ENCODE results near the gene AQR. TPM values are rescaled to one million over a fixed set of nuclear protein-coding genes. Genes with fewer than 3 reads are reported as not detected.
"Not testable (repeated sequence)": the region's sequence is repeated elsewhere in the genome, so short reads cannot be mapped to it uniquely, and the experiment has no call there.

AQR gene
- total RNA-seq, 5 donors from 2014 or later (not counting 1 experiment from before 2014, with no cell fraction given) = 35.3 to 48.6 (median 36.3) TPM

DNA sequence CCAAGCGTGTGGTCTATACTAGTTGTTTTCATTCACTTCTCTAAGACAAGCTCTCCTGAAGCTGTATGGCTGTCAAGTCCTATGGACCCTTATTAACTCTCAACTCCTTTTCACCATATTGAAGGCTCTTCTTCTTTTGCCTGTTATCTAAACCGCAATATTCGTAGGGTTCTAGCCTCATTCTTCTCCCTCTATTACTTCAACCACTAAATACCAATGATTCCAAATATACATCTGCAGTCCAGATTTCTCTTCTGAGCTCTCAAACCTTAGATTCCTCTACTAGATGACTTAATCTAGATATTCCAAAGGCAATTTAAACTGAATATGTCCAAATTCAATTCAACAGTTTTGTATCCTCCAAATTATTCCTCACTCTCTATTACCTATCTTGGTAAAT is 24.6 kb downstream of the AQR start:
- ChIA-PET CTCF (interaction anchor here in 1 of 2 donors (0.6 to 1.0 kb wide), 3 partner anchors 10 to 25 kb away, joined by 3 to 6 read pairs (median 3); no protein-coding TSS in a partner anchor), POLR2A (interaction anchor here in 1 of 2 donors (0.6 kb wide), 1 partner anchor 28 kb away, joined by 8 read pairs; no protein-coding TSS in a partner anchor)
- H3K9me3 Mint-ChIP-seq = no peaks in the 10 kb centered on the region
- H3K36me3 Mint-ChIP-seq = peaks cover 44% of the 10 kb centered on the region
- DNase-seq (no peak), ATAC-seq (replicated peaks in 1 of 4) (no peak)
- H3K4me1 ChIP-seq (ENCODE audit: control insufficient read depth in 1 of 2, extremely low read depth in 1 of 2, insufficient read depth in 2 of 2, low read length in 2 of 2) = no peaks in the 10 kb centered on the region
- no peak overlapping the region for H3K4me3 Mint-ChIP-seq
- H3K27me3 Mint-ChIP-seq = no peaks in the 10 kb centered on the region
- H3K9me3 ChIP-seq = no peaks in the 10 kb centered on the region
- no peaks in the 10 kb centered on the region for H3K4me1 Mint-ChIP-seq
- peak overlapping the region in 1 of 2 donors; percentile 2 for H3K27ac Mint-ChIP-seq
- no peaks in the 10 kb centered on the region for H3K27me3 ChIP-seq (replicated peaks in 1 of 2; ENCODE audit: control insufficient read depth in 2 of 2, extremely low read depth in 1 of 2, insufficient read depth in 2 of 2, low read length in 1 of 2)
- no peak overlapping the region for H3K27ac ChIP-seq (ENCODE audit: low read length)
- 100% methylated on average over 2 of the region's 3 CpGs for WGBS (ENCODE audit: insufficient coverage)
- no peak overlapping the region for H3K4me3 ChIP-seq (ENCODE audit: control insufficient read depth in 1 of 2, extremely low read depth in 1 of 2, low read length in 1 of 2)
- peaks cover 8 to 44% of the 10 kb centered on the region in 2 donors for H3K36me3 ChIP-seq (ENCODE audit: control insufficient read depth in 2 of 2, extremely low read depth in 1 of 2, insufficient read depth in 1 of 2, low read length in 1 of 2)

DNA sequence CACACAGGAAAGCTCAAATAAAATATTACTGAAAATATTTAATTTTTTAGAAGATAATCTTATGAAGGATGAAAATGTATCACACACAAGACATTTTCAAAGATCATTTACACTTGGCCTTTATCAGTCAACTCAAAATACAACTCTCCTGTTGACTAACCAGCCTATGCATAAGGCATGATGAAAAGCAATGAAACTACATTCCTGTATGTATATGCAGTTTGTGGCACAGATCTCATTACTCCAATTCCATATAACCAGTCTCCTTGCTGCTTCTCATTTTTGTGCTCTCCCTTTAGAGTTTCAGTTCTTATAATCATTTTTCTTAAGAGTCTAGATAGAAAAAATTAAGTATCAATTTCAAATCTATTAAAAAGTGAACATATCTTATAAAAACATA is 25.8 kb downstream of the AQR start:
- no peak overlapping the region for H3K4me3 ChIP-seq (ENCODE audit: control insufficient read depth in 1 of 2, extremely low read depth in 1 of 2, low read length in 1 of 2)
- Mint-ChIP-seq H3K9me3 (no peaks in the 10 kb centered on the region), H3K4me3 (no peak overlapping the region), H3K27me3 (no peaks in the 10 kb centered on the region), H3K4me1 (no peaks in the 10 kb centered on the region), H3K36me3 (peaks cover 52% of the 10 kb centered on the region), H3K27ac (no peak overlapping the region)
- no peaks in the 10 kb centered on the region for H3K4me1 ChIP-seq (ENCODE audit: control insufficient read depth in 1 of 2, extremely low read depth in 1 of 2, insufficient read depth in 2 of 2, low read length in 2 of 2)
- ATAC-seq (replicated peaks in 1 of 4) (no peak), DNase-seq (no peak)
- ChIA-PET POLR2A (no interaction called here), CTCF (no interaction called here)
- peaks cover 8 to 55% of the 10 kb centered on the region in 2 donors for H3K36me3 ChIP-seq (ENCODE audit: control insufficient read depth in 2 of 2, extremely low read depth in 1 of 2, insufficient read depth in 1 of 2, low read length in 1 of 2)
- no peaks in the 10 kb centered on the region for H3K27me3 ChIP-seq (replicated peaks in 1 of 2; ENCODE audit: control insufficient read depth in 2 of 2, extremely low read depth in 1 of 2, insufficient read depth in 2 of 2, low read length in 1 of 2)
- no peak overlapping the region for H3K27ac ChIP-seq (ENCODE audit: low read length)
- H3K9me3 ChIP-seq = no peaks in the 10 kb centered on the region

DNA sequence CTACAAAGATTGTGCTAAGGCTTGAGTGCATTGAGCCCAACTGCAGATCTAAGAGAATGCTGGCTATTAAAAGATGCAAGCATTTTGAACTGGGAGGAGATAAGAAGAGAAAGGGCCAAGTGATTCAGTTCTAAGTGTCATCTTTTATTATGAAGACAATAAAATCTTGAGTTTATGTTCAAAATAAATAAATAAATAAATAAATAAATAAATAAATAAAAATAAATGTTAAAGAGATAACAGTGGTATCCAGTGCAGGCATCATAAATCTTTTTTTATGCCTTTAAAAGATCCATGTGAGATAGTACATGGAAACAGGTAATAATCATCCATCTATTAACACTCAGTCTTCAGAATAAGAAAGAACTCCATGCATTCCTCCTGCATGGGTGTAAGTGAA is 26.3 kb downstream of the AQR start:
- H3K9me3 ChIP-seq; H3K4me3 Mint-ChIP-seq; H3K27me3 ChIP-seq (replicated peaks in 1 of 2; ENCODE audit: control insufficient read depth in 2 of 2, extremely low read depth in 1 of 2, insufficient read depth in 2 of 2, low read length in 1 of 2); H3K27ac Mint-ChIP-seq; ATAC-seq (replicated peaks in 1 of 4); POLR2A ChIA-PET; DNase-seq; CTCF ChIA-PET; H3K27me3 Mint-ChIP-seq; H3K9me3 Mint-ChIP-seq; H3K4me1 Mint-ChIP-seq; H3K4me1 ChIP-seq (ENCODE audit: control insufficient read depth in 1 of 2, extremely low read depth in 1 of 2, insufficient read depth in 2 of 2, low read length in 2 of 2); H3K4me3 ChIP-seq (ENCODE audit: control insufficient read depth in 1 of 2, extremely low read depth in 1 of 2, low read length in 1 of 2); H3K27ac ChIP-seq (ENCODE audit: low read length): not testable (repeated sequence)
- H3K36me3 Mint-ChIP-seq = peaks cover 54% of the 10 kb centered on the region
- H3K36me3 ChIP-seq (ENCODE audit: control insufficient read depth in 2 of 2, extremely low read depth in 1 of 2, insufficient read depth in 1 of 2, low read length in 1 of 2) = peaks cover 8 to 58% of the 10 kb centered on the region in 2 donors

DNA sequence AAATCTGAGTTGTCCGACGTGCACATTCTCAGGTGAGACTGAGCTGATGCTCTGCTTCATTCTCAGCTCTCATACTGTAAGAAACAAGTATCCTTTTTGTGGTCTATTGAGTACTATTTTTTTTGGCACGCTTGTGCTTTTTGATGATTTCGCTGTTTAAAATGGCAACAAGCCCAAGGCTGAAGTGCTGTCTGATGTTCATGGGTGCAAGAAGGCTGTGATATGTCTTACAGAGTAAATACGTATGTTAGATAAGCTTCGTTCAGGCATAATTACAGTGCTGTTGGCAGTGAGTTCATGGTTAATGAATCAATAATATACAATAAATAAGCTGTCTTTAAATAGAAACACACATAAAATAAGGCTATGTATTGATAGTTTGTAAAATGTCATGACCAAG is 27.2 kb downstream of the AQR start:
- Mint-ChIP-seq H3K9me3 (no peaks in the 10 kb centered on the region), H3K36me3 (peaks cover 48% of the 10 kb centered on the region), H3K27me3 (no peaks in the 10 kb centered on the region), H3K4me1 (no peaks in the 10 kb centered on the region), H3K4me3 (no peak overlapping the region), H3K27ac (no peak overlapping the region)
- DNase-seq (no peak), ATAC-seq (replicated peaks in 1 of 4) (no peak)
- H3K27me3 ChIP-seq (replicated peaks in 1 of 2; ENCODE audit: control insufficient read depth in 2 of 2, extremely low read depth in 1 of 2, insufficient read depth in 2 of 2, low read length in 1 of 2) = no peaks in the 10 kb centered on the region
- peaks cover 13 to 55% of the 10 kb centered on the region in 2 donors for H3K36me3 ChIP-seq (ENCODE audit: control insufficient read depth in 2 of 2, extremely low read depth in 1 of 2, insufficient read depth in 1 of 2, low read length in 1 of 2)
- H3K27ac ChIP-seq (ENCODE audit: low read length) = no peak overlapping the region
- H3K4me3 ChIP-seq (ENCODE audit: control insufficient read depth in 1 of 2, extremely low read depth in 1 of 2, low read length in 1 of 2) = no peak overlapping the region
- CTCF ChIA-PET = no interaction called here
- no peaks in the 10 kb centered on the region for H3K4me1 ChIP-seq (ENCODE audit: control insufficient read depth in 1 of 2, extremely low read depth in 1 of 2, insufficient read depth in 2 of 2, low read length in 2 of 2)
- no peaks in the 10 kb centered on the region for H3K9me3 ChIP-seq
- no CpG with 5 or more reads among the region's 6 CpGs for WGBS (ENCODE audit: insufficient coverage)
- POLR2A ChIA-PET = interaction anchor here in 1 of 2 donors (0.7 kb wide), 1 partner anchor 33 kb away, joined by 3 read pairs; no protein-coding TSS in a partner anchor

DNA sequence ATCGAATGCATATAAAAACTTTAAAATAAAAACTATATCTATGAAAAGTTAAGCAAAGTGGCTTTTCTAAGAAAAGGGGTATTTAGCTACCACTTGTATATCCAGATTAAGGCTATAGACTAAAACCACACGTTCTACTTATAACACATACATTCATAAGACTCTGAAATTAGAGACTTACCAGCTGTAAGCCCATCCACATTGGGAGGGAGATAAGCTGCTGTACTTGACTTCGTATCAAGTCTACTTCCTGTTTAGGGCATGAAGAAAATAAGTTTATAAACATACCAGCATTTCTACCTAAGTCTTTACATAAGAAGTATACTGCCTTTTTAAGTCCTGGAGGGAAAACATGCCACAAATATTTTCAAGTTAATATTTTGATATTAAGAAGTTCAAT is 27.7 kb downstream of the AQR start:
- ATAC-seq (replicated peaks in 1 of 4) (no peak), DNase-seq (no peak)
- no peaks in the 10 kb centered on the region for H3K27me3 Mint-ChIP-seq
- no peaks in the 10 kb centered on the region for H3K9me3 Mint-ChIP-seq
- POLR2A ChIA-PET = no interaction called here
- no peak overlapping the region for H3K4me3 ChIP-seq (ENCODE audit: control insufficient read depth in 1 of 2, extremely low read depth in 1 of 2, low read length in 1 of 2)
- H3K27ac ChIP-seq (ENCODE audit: low read length) = no peak overlapping the region
- H3K9me3 ChIP-seq = no peaks in the 10 kb centered on the region
- H3K36me3 ChIP-seq (ENCODE audit: control insufficient read depth in 2 of 2, extremely low read depth in 1 of 2, insufficient read depth in 1 of 2, low read length in 1 of 2) = peaks cover 13 to 59% of the 10 kb centered on the region in 2 donors
- H3K4me1 Mint-ChIP-seq = no peaks in the 10 kb centered on the region
- no peak overlapping the region for H3K27ac Mint-ChIP-seq
- no peaks in the 10 kb centered on the region for H3K27me3 ChIP-seq (replicated peaks in 1 of 2; ENCODE audit: control insufficient read depth in 2 of 2, extremely low read depth in 1 of 2, insufficient read depth in 2 of 2, low read length in 1 of 2)
- no CpG with 5 or more reads among the region's 3 CpGs for WGBS (ENCODE audit: insufficient coverage)
- H3K4me1 ChIP-seq (ENCODE audit: control insufficient read depth in 1 of 2, extremely low read depth in 1 of 2, insufficient read depth in 2 of 2, low read length in 2 of 2) = no peaks in the 10 kb centered on the region
- H3K4me3 Mint-ChIP-seq = no peak overlapping the region
- CTCF ChIA-PET = interaction anchor here in 1 of 2 donors (0.8 kb wide), 1 partner anchor 22 kb away, joined by 3 read pairs; no protein-coding TSS in a partner anchor
- H3K36me3 Mint-ChIP-seq = peaks cover 48% of the 10 kb centered on the region

DNA sequence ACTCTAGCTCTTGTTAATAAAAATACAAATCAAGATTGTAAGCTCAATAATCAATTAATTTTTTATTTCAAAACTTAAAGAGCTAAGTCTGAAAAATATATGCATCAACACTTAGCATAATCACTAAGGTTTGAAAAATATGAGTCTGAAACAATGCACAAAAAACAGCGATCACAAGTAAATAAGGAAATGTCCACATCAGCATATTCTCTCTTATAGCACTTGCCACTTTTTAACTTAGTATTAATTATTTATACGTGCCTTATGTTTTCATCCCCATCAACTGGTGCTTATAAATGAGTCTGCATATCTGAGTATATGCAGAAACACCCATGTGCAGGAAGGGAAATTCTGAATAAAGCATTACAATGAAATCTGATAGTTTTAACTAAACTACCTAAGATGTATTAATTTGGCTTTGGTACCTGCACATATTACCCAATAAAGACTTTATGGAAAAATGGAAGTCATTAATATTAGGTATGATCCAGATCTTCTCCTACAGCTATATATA is 28.3 kb downstream of the AQR start:
- Histone ChIP-seq H3K36me3 (ENCODE audit: control insufficient read depth in 2 of 2, extremely low read depth in 1 of 2, insufficient read depth in 1 of 2, low read length in 1 of 2) (peaks cover 13 to 63% of the 10 kb centered on the region in 2 donors), H3K4me1 (ENCODE audit: control insufficient read depth in 1 of 2, extremely low read depth in 1 of 2, insufficient read depth in 2 of 2, low read length in 2 of 2) (no peaks in the 10 kb centered on the region), H3K27me3 (replicated peaks in 1 of 2; ENCODE audit: control insufficient read depth in 2 of 2, extremely low read depth in 1 of 2, insufficient read depth in 2 of 2, low read length in 1 of 2) (no peaks in the 10 kb centered on the region), H3K27ac (ENCODE audit: low read length) (no peak overlapping the region), H3K4me3 (ENCODE audit: control insufficient read depth in 1 of 2, extremely low read depth in 1 of 2, low read length in 1 of 2) (no peak overlapping the region), H3K9me3 (no peaks in the 10 kb centered on the region)
- ATAC-seq (replicated peaks in 1 of 4) = no peak
- Mint-ChIP-seq H3K36me3 (peaks cover 49% of the 10 kb centered on the region), H3K27ac (no peak overlapping the region), H3K9me3 (no peaks in the 10 kb centered on the region), H3K4me3 (no peak overlapping the region), H3K27me3 (no peaks in the 10 kb centered on the region), H3K4me1 (no peaks in the 10 kb centered on the region)
- no peak for DNase-seq
- POLR2A ChIA-PET = no interaction called here
- CTCF ChIA-PET = interaction anchor here (0.6 to 0.8 kb wide), 3 partner anchors 21 to 44 kb away, joined by 3 to 5 read pairs (median 3); no protein-coding TSS in a partner anchor
- WGBS (ENCODE audit: insufficient coverage) = no CpG with 5 or more reads among the region's 2 CpGs

All from T-cell (primary cell).